EL (cell line): ENCODE measurements around the gene STK32A.

Source experiments
- DNase-seq: peaks from one replicate; pipeline ENCODE4 v3.0.0-alpha.2; 2016

Gene STK32A

GRCh38 chr5:147427521-147428401 lies 192.9 kb downstream of the STK32A start:
- peak; percentile 6 for DNase-seq

GRCh38 chr5:147430628-147431027 lies 195.8 kb downstream of the STK32A start:
- no peak for DNase-seq

- no peak for DNase-seq
Measured at GRCh38 chr5:147431586-147431985, 196.8 kb downstream of the STK32A start.

- DNase-seq: no peak
Measured at GRCh38 chr5:147432323-147432722, 197.5 kb downstream of the STK32A start.

GRCh38 chr5:147434049-147434448 lies 199.2 kb downstream of the STK32A start:
- no peak for DNase-seq

GRCh38 chr5:147436596-147436995 lies 201.8 kb downstream of the STK32A start:
- no peak for DNase-seq

GRCh38 chr5:147437161-147437596 lies 202.4 kb downstream of the STK32A start:
- no peak for DNase-seq
